Omental fat pad (tissue), 4 donors: Measurements from ENCODE around the gene RXFP2. TPM values are rescaled to one million over a fixed set of nuclear protein-coding genes. Genes with fewer than 3 reads are reported as not detected.

Source experiments
- ATAC-seq: fragments of 150-250 bp; one replicate; pipeline ENCODE4 v1.9.1; 2016; ENCODE audit warnings: mild to moderate bottlenecking, moderate library complexity; ENCODE audit not compliant: low FRiP score
- DNase-seq: peaks from one replicate; pipeline ENCODE4 v3.0.0-alpha.2; 2019; ENCODE audit warnings: low spot score
- CTCF ChIP-seq, 3 donors: fragments of 450-650 bp; IDR thresholded peaks; one replicate each; pipeline ENCODE4 v1.5.1; 2016 to 2017; ENCODE audit warnings: antibody characterized with exemption in 3 of 3, mild to moderate bottlenecking in 3 of 3, moderate library complexity in 2 of 3
- total RNA-seq, 4 donors: library from RNA; depleted of rRNA; stranded (reverse); fragments of >200 nt; gene quantifications; one replicate each; pipeline ENCODE4 v1.1.0, GENCODE V29; 2016

RXFP2 gene
- total RNA-seq, 4 donors from 2014 or later = 0.63 TPM; not detected in 3

DNA sequence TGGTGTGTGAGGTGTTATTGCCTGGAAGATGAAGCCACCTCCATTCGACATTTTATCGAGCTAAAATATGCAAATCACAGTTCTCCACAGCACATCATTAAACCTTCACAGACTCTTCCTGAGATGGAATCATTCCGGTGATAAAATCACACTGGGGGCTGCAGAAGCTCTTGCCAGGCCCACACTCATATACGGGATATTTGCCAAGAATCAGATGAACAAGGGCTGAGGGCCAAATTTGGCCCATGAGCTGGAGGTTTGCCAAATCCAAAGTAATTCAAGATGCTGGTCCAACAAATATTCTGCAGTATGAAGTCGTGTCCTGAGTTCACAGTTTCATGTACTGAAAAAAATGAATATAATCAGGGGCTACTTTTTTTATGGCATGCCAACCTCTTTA lies 16.7 kb upstream of the RXFP2 start:
- TF ChIP-seq CTCF (IDR thresholded peaks at IDR 0.05) = no peak
- ATAC-seq = no peak
- DNase-seq = no peak

DNA sequence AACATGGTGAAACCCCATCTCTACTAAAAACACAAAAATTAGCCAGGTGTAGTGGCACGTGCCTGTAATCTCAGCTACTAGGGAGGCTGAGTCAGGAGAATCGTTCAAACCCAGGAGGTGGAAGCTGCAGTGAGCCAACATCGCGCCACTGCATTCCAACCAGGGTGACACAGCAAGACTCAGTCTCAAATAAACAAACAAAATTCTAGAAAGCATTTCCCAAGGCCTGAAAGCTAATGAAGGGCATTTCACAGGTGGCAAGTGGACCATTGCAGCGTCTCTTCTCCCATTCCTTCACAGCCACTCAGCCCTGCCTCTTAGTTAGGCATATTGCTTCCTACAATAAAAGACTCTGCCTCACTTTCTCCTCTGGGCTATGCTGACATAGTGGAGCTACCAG lies 13.5 kb upstream of the RXFP2 start:
- ATAC-seq (no peak), DNase-seq (no peak)
- TF ChIP-seq CTCF (IDR thresholded peaks at IDR 0.05) = no peak

DNA sequence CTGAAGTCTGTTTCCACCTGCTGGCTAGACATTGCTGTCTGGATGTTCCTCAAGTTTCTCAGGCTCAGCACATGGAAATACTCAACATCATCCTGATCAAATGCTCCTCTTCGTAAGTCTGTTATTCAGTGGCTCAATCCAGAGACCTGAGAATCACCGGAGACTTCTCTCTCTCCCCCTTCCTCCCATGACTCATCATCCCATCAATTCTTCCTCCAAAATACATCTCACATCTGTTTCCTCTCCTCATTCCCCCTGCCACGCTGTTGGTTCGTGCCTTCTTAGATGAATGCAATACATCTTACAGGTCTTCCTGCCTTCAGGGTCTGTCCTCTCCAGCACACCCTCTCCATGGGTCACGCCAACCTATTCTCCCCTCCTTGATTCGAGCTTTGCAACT lies 7.4 kb upstream of the RXFP2 start:
- TF ChIP-seq CTCF (IDR thresholded peaks at IDR 0.05) = no peak
- no peak for DNase-seq
- ATAC-seq = no peak

DNA sequence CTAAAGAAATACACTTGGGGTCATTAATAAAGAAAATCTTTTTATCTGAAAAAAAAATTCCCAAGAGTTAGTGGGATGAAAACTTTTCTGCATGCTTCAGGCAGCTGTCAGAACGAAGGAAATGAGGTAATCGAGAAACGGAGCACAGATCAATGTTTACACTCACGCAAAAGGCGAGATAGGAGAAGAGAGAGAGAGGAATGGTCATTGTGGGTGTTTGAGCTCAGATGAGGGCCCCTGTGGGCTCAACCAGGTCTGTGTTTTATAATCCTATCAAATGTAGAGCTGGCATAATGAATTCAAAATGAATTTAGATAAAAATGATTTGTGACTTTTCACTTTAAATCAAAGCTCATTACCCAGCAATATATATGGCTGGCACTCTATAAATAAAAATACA lies 6.3 kb upstream of the RXFP2 start:
- ATAC-seq (peak; percentile 65), DNase-seq (no peak)
- TF ChIP-seq CTCF (IDR thresholded peaks at IDR 0.05) = no peak

- no peak for DNase-seq
- ATAC-seq = no peak
- no peak for TF ChIP-seq CTCF (IDR thresholded peaks at IDR 0.05)
These were observed 5.7 kb upstream of the RXFP2 start for GRCh38 chr13:31733647-31734046.

GRCh38 chr13:31742097-31742734 lies 2.9 kb downstream of the RXFP2 start:
- DNase-seq (peak; percentile 41), ATAC-seq (peak; percentile 70)
- TF ChIP-seq CTCF (IDR thresholded peaks at IDR 0.05) = peak in 2 of 3 donors; percentile 11 to 77

- ATAC-seq (no peak), DNase-seq (no peak)
- TF ChIP-seq CTCF (IDR thresholded peaks at IDR 0.05) = no peak
These were observed 8.0 kb downstream of the RXFP2 start for GRCh38 chr13:31747291-31747690.
